Nephron (organoid): ENCODE measurements around the gene WDR26.
A peak's percentile ranks its signal among the peaks of the same experiment; 100 is the strongest.

Experiments used
- H3K27ac Mint-ChIP-seq, 3 experiments: 2 replicates each; pipeline ENCODE4 v1.8.0; 2020; ENCODE audit warnings: mixed read lengths in 3 of 3, mild to moderate bottlenecking in 2 of 3, moderate library complexity in 1 of 3
- H3K27me3 Mint-ChIP-seq: 2 replicates; pipeline ENCODE4 v1.8.0; 2021; ENCODE audit warnings: low read depth, mild to moderate bottlenecking, moderate library complexity, mixed read lengths
- H3K36me3 Mint-ChIP-seq: 2 replicates; pipeline ENCODE4 v1.8.0; 2020; ENCODE audit warnings: low read depth, mixed read lengths
- H3K4me1 Mint-ChIP-seq: 2 replicates; pipeline ENCODE4 v1.8.0; 2020; ENCODE audit warnings: mixed read lengths
- H3K4me3 Mint-ChIP-seq, 3 experiments: 2 replicates each; pipeline ENCODE4 v1.8.0; 2020; ENCODE audit warnings: mild to moderate bottlenecking in 3 of 3, mixed read lengths in 3 of 3, moderate library complexity in 2 of 3
- H3K9me3 Mint-ChIP-seq: 2 replicates; pipeline ENCODE4 v1.8.0; 2020; ENCODE audit warnings: mixed read lengths
- TF ChIP-seq, protein P1 (sequence below), 3 experiments: fragments of 200-600 bp; sonication (generic); IDR thresholded peaks; one replicate each; pipeline ENCODE4 v1.5.0; 2021; ENCODE audit warnings: antibody characterized with exemption in 3 of 3; ENCODE audit not compliant: unreplicated experiment in 3 of 3

The WDR26 gene

DNA sequence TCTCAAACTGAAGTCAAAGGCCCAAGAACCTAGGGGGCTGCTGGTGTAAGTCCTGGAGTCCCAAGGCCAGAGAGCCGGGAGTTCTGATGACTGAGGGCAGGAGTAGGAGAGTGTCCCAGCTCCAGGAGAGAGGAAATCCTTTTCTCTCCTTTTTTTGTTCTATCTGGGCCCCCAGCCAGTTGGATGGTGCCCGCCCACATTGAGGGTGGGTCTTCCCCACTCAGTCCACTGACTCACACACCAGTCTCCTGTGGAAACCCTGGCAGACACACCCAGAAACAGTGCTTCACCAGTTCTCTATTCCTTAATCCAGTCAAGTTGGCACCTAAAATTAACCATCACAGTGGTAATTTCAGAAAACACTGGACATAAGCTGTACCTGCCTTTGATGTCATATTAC is 12.7 kb upstream of the WDR26 start:
- Mint-ChIP-seq H3K27ac (no peak overlapping the region), H3K9me3 (no peaks in the 10 kb centered on the region), H3K36me3 (peaks cover 8% of the 10 kb centered on the region), H3K4me1 (no peaks in the 10 kb centered on the region), H3K27me3 (no peaks in the 10 kb centered on the region), H3K4me3 (no peak overlapping the region)
- TF ChIP-seq, protein P1, sequence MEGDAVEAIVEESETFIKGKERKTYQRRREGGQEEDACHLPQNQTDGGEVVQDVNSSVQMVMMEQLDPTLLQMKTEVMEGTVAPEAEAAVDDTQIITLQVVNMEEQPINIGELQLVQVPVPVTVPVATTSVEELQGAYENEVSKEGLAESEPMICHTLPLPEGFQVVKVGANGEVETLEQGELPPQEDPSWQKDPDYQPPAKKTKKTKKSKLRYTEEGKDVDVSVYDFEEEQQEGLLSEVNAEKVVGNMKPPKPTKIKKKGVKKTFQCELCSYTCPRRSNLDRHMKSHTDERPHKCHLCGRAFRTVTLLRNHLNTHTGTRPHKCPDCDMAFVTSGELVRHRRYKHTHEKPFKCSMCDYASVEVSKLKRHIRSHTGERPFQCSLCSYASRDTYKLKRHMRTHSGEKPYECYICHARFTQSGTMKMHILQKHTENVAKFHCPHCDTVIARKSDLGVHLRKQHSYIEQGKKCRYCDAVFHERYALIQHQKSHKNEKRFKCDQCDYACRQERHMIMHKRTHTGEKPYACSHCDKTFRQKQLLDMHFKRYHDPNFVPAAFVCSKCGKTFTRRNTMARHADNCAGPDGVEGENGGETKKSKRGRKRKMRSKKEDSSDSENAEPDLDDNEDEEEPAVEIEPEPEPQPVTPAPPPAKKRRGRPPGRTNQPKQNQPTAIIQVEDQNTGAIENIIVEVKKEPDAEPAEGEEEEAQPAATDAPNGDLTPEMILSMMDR (IDR thresholded peaks at IDR 0.05; ENCODE audit: unreplicated experiment in 3 of 3): no peak

DNA sequence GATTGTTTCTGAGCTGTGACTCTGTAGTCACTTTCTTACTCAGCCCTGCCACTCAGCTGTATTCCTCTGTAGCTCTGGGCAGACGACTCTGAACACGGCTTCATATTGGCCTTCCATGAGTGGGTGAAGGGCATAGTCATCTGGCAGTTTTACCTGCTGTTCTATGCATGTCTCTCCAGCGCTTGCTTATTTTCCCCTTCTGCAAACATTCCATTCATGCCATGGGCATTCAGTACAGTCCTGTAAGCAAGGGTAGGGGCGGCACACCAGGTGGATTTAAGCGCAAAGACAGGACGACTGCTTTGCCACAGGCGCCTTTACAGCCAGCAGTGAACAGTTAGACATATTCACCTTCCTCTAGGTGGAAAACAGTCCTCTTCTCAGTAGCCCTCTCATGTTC is 4.4 kb upstream of the WDR26 start:
- Mint-ChIP-seq H3K27me3 (no peaks in the 10 kb centered on the region), H3K4me1 (peaks cover 22% of the 10 kb centered on the region), H3K36me3 (peaks cover 11% of the 10 kb centered on the region), H3K4me3 (peak overlapping the region in 2 of 3 experiments; percentile 19 to 29), H3K9me3 (no peaks in the 10 kb centered on the region), H3K27ac (peak overlapping the region; percentile 76 to 90 (median 90))
- TF ChIP-seq, protein P1 (IDR thresholded peaks at IDR 0.05; ENCODE audit: unreplicated experiment in 3 of 3): no peak

DNA sequence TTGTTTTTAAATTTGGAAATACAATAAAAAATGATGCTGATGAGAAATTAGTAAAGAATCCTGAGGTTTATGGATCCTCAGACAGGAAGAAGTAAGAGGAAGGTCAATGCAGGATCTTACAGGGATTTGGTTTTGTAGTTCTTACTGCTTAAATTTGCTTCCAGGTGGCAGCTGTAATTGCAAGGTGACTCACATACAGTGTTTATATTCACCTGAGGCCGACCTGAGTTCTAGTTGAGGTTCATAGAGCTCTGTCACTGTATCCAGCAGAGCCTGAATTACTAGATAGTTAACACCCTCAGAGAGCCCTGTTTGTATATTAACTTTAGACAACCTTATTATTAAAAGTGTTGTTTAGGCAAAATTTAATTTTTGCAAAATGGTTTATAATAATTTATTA is 1.4 kb upstream of the WDR26 start:
- Mint-ChIP-seq H3K9me3 (no peaks in the 10 kb centered on the region), H3K27ac (peak overlapping the region; percentile 94 to 97 (median 96)), H3K4me3 (peak overlapping the region; percentile 95 to 97 (median 97)), H3K36me3 (peaks cover 9% of the 10 kb centered on the region), H3K4me1 (peaks cover 43% of the 10 kb centered on the region), H3K27me3 (no peaks in the 10 kb centered on the region)
- TF ChIP-seq, protein P1 (IDR thresholded peaks at IDR 0.05; ENCODE audit: unreplicated experiment in 3 of 3): no peak

DNA sequence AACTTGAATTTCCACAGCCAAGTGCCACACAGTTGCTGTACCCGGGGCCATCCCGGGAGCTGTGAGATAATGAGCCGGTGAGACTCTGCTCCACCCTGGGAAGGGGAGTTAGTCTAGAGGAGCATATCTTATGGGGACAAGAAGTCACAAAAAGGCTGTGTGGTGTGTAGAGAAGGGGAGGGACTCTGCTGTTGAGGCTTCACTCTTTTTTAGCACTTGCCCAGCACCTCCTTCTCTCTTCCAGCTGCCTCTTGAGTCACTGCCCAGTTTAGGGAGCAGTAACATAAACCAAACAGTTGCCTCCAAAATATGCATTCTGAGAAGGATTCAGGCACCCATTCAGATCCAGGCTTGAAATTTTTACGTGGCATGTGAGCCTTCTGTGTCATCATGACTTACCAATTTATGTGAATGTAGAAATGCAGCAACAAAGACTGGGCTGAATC is 744 bp upstream of the WDR26 start:
- Mint-ChIP-seq H3K27ac (peak overlapping the region; percentile 94 to 97 (median 96)), H3K9me3 (no peaks in the 10 kb centered on the region), H3K4me1 (peaks cover 50% of the 10 kb centered on the region), H3K36me3 (peaks cover 14% of the 10 kb centered on the region), H3K27me3 (no peaks in the 10 kb centered on the region), H3K4me3 (peak overlapping the region; percentile 95 to 97 (median 97))
- TF ChIP-seq, protein P1 (IDR thresholded peaks at IDR 0.05; ENCODE audit: unreplicated experiment in 3 of 3): no peak

DNA sequence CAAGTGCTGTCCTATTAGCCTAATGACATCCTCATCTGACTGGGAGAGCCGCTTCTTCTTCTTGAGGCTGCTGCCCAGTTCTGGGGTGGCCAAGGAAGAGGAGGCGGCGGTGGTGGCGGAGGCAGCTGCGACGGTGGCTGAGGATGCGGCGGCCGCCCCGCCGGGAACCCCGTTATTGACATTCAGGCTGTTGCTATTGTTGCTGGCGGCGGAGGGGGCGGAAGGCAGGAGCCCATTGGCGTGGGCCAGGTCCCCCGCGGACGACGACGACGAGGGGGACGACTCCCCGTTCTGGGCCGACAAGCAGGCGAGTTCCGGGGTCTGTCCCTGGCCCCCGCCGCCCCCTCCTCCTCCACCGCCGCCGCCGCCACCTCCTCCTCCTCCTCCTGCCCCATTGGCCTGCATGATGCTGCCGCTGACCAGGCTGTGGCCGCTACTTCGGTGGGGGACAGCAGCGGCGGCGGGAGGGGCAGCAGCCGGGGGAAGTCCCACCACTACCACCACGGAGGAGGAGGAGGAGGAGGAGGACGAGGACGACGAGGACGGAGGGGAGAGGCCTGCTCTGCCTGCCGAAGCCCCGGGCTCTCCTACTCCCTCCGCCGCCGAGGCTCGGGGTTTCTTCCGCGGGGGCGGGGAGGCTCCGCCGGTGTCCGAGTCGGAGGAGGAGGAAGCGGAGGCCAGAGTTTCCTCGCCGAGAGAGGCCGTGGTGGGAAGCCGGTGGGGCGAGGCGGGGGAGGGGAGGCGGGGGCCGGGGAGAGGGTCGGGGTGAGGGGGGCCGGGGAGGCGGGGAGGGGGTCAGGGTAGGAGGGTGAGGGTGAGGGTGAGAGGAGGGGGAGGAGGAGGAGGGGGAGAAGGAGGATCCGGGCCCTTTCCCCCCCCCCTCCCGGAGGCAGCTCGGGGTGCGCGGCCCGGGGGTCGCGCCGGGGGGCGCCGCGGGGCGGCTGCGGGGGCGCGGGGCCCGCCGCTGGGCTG is 610 bp downstream of the WDR26 start:
- H3K27ac Mint-ChIP-seq: peak overlapping the region; percentile 94 to 97 (median 96)
- TF ChIP-seq, protein P1 (IDR thresholded peaks at IDR 0.05; ENCODE audit: unreplicated experiment in 3 of 3): no peak
- peaks cover 17% of the 10 kb centered on the region for H3K36me3 Mint-ChIP-seq
- H3K27me3 Mint-ChIP-seq: no peaks in the 10 kb centered on the region
- peaks cover 51% of the 10 kb centered on the region for H3K4me1 Mint-ChIP-seq
- no peaks in the 10 kb centered on the region for H3K9me3 Mint-ChIP-seq
- H3K4me3 Mint-ChIP-seq: peak overlapping the region; percentile 86 to 97 (median 95)
